HepG2 (cell line): ENCODE results near the gene CARMIL3. TPM values are rescaled to one million over a fixed set of nuclear protein-coding genes. Genes with fewer than 3 reads are reported as not detected.
A peak's percentile ranks its signal among the peaks of the same experiment; 100 is the strongest.

Experiments
- BRF2 ChIP-seq: sonication (generic); formaldehyde crosslinking; IDR thresholded peaks from 2 replicates; pipeline ENCODE4 v1.8.1; 2022; ENCODE audit warnings: mild to moderate bottlenecking, missing genetic modification reagents
- DMTF1 ChIP-seq: sonication (generic); formaldehyde crosslinking; IDR thresholded peaks from 2 replicates; pipeline ENCODE4 v1.4.0; 2020; ENCODE audit warnings: mild to moderate bottlenecking, missing genetic modification reagents
- ELF4 ChIP-seq: sonication (generic); formaldehyde crosslinking; IDR thresholded peaks from 2 replicates; pipeline ENCODE4 v1.5.0; 2020; ENCODE audit warnings: missing genetic modification reagents, mild to moderate bottlenecking, moderate library complexity, borderline replicate concordance
- GATAD1 ChIP-seq: IDR thresholded peaks from 2 replicates; pipeline ENCODE4 v1.6.1; 2016; ENCODE audit warnings: missing genetic modification reagents, missing compliant biosample characterization
- GPBP1L1 ChIP-seq: sonication (generic); formaldehyde crosslinking; IDR thresholded peaks from 2 replicates; pipeline ENCODE4 v1.5.0; 2020; ENCODE audit warnings: mild to moderate bottlenecking, missing genetic modification reagents
- KDM1A ChIP-seq: IDR thresholded peaks from 2 replicates; pipeline ENCODE4 v1.6.1; 2016; ENCODE audit warnings: missing compliant biosample characterization
- KLF6 ChIP-seq: IDR thresholded peaks from 2 replicates; pipeline ENCODE4 v1.8.0; 2016; ENCODE audit warnings: missing biosample characterization, missing genetic modification reagents
- MXD3 ChIP-seq: IDR thresholded peaks from 2 replicates; pipeline ENCODE4 v1.6.1; 2016; ENCODE audit warnings: mild to moderate bottlenecking, missing biosample characterization, missing genetic modification reagents
- NBN ChIP-seq: fragments of 450-650 bp; conservative IDR thresholded peaks from 2 replicates; pipeline ENCODE4 v1.6.1; 2017
- NKX3-1 ChIP-seq: sonication (generic); formaldehyde crosslinking; IDR thresholded peaks from 2 replicates; pipeline ENCODE4 v1.5.0; 2020; ENCODE audit warnings: missing genetic modification reagents
- NPAS2 ChIP-seq: sonication (generic); formaldehyde crosslinking; IDR thresholded peaks from 2 replicates; pipeline ENCODE4 v1.8.0; 2022; ENCODE audit warnings: mild to moderate bottlenecking, missing genetic modification reagents, borderline replicate concordance
- POLR2A ChIP-seq, 2 experiments: IDR thresholded peaks; 2 replicates each; pipeline ENCODE4 v1.6.1; 2011; ENCODE audit warnings: low read depth in 2 of 2, low read length in 2 of 2, mild to moderate bottlenecking in 1 of 2, moderate library complexity in 1 of 2; ENCODE audit not compliant: insufficient read depth in 1 of 2
- RBAK ChIP-seq: sonication (generic); formaldehyde crosslinking; IDR thresholded peaks from 2 replicates; pipeline ENCODE4 v1.5.1; 2020; ENCODE audit warnings: mild to moderate bottlenecking, missing genetic modification reagents
- RCOR2 ChIP-seq: IDR thresholded peaks from 2 replicates; pipeline ENCODE4 v1.6.1; 2016; ENCODE audit warnings: missing biosample characterization, missing genetic modification reagents
- RXRA ChIP-seq: sonication (generic); formaldehyde crosslinking; IDR thresholded peaks from 2 replicates; pipeline ENCODE4 v1.5.1; 2020; ENCODE audit warnings: missing genetic modification reagents
- SOX6 ChIP-seq, 2 experiments: fragments of 450-650 bp in 1 of 2; sonication (generic) in 1 of 2; formaldehyde crosslinking in 1 of 2; IDR thresholded peaks; 2 replicates each; pipeline versions ENCODE4 v1.4.0 to v1.6.1; 2017 to 2020; ENCODE audit warnings: antibody characterized with exemption in 1 of 2, mild to moderate bottlenecking in 1 of 2, missing genetic modification reagents in 1 of 2
- ZBTB34 ChIP-seq: sonication (generic); formaldehyde crosslinking; IDR thresholded peaks from 2 replicates; pipeline ENCODE4 v1.8.0; 2022; ENCODE audit warnings: mild to moderate bottlenecking, missing genetic modification reagents
- ZC3H13 ChIP-seq: sonication (generic); formaldehyde crosslinking; IDR thresholded peaks from 2 replicates; pipeline ENCODE4 v1.8.1; 2023; ENCODE audit warnings: mild to moderate bottlenecking, missing genetic modification reagents, moderate library complexity
- ZFP37 ChIP-seq: sonication (generic); formaldehyde crosslinking; IDR thresholded peaks from 2 replicates; pipeline ENCODE4 v1.4.0; 2020; ENCODE audit warnings: missing genetic modification reagents, borderline replicate concordance
- ZNF556 ChIP-seq: sonication (generic); formaldehyde crosslinking; IDR thresholded peaks from 2 replicates; pipeline ENCODE4 v1.4.0; 2020; ENCODE audit warnings: mild to moderate bottlenecking, missing genetic modification reagents, borderline replicate concordance
- ZNF572 ChIP-seq: sonication (generic); formaldehyde crosslinking; IDR thresholded peaks from 2 replicates; pipeline ENCODE4 v1.5.1; 2020; ENCODE audit warnings: mild to moderate bottlenecking, missing genetic modification reagents
- ZNF652 ChIP-seq: IDR thresholded peaks from 2 replicates; pipeline ENCODE4 v1.6.1; 2016; ENCODE audit warnings: low read depth, borderline replicate concordance
- ZNF780A ChIP-seq: sonication (generic); formaldehyde crosslinking; IDR thresholded peaks from 2 replicates; pipeline ENCODE4 v1.8.0; 2022; ENCODE audit warnings: mild to moderate bottlenecking, missing genetic modification reagents, moderate library complexity
- ZNF878 ChIP-seq: sonication (generic); formaldehyde crosslinking; IDR thresholded peaks from 2 replicates; pipeline ENCODE4 v1.8.1; 2023; ENCODE audit warnings: mild to moderate bottlenecking, missing genetic modification reagents, moderate library complexity
- polyA plus RNA-seq, 8 experiments: library from polyadenylated mRNA; depleted of rRNA in 3 of 8; stranded (reverse) in 7 of 8; unstranded in 1 of 8; fragments of >200 nt; fragmentation: Illumina TruSeq in 4 of 8; extraction: Trizol in 4 of 8; gene quantifications; 2 replicates each; pipeline versions ENCODE4 v1.2.1 to v1.2.3, GENCODE V29; 2011 to 2016; ENCODE audit warnings: low read depth in 4 of 8, missing spikeins in 1 of 8, mixed read lengths in 1 of 8; ENCODE audit not compliant: insufficient read depth in 1 of 8
- total RNA-seq, 5 experiments: library from RNA; depleted of rRNA; stranded (reverse); fragments of >200 nt; fragmentation: Illumina TruSeq; extraction: Trizol; gene quantifications; 2 replicates each; pipeline ENCODE4 v1.2.3, GENCODE V29; 2016; ENCODE audit warnings: low read depth in 1 of 5

The CARMIL3 gene
- total and polyA plus RNA-seq, 2 of the 13 experiments (the other 11 are each of a cell fraction or from before 2014, with no cell fraction given) = 0.27 to 0.55 TPM

- no peak for TF ChIP-seq GPBP1L1 (CRISPR knock-in tag)
- TF ChIP-seq ELF4 = no peak
- no peak for TF ChIP-seq NKX3-1
- TF ChIP-seq RXRA (CRISPR knock-in tag) = peak; percentile 68
- no peak for TF ChIP-seq ZFP37 (CRISPR knock-in tag)
- TF ChIP-seq KDM1A = 0 out of 2 replicates have a peak, but pooled peaks have one; percentile 38
- no peak for TF ChIP-seq NPAS2 (CRISPR knock-in tag)
- TF ChIP-seq DMTF1 = no peak
- TF ChIP-seq BRF2 (CRISPR knock-in tag) = no peak
- TF ChIP-seq ZNF556 (CRISPR knock-in tag) = no peak
- TF ChIP-seq ZBTB34 (CRISPR knock-in tag) = no peak
- no peak for TF ChIP-seq GATAD1
- peak in 1 of 2 experiments; percentile 33; a peak in 1 of 4 replicates for TF ChIP-seq POLR2A (IDR thresholded peaks at IDR 0.05; ENCODE audit: insufficient read depth in 1 of 2, low read depth in 2 of 2, low read length in 2 of 2)
- peak; percentile 90; the same call in 1 of the 2 replicates for TF ChIP-seq MXD3 (CRISPR knock-in tag)
- TF ChIP-seq ZNF878 (CRISPR knock-in tag) = no peak
- TF ChIP-seq NBN = no peak
- no peak for TF ChIP-seq ZNF652 (CRISPR knock-in tag)
- no peak for TF ChIP-seq RCOR2 (CRISPR knock-in tag)
- TF ChIP-seq RBAK (CRISPR knock-in tag) = no peak
- TF ChIP-seq KLF6 (CRISPR knock-in tag) = 0 out of 2 replicates have a peak, but pooled peaks have one; percentile 64
- TF ChIP-seq ZNF780A (CRISPR knock-in tag) = no peak
- TF ChIP-seq ZC3H13 (CRISPR knock-in tag) = no peak
- TF ChIP-seq SOX6 (IDR thresholded peaks at IDR 0.05) = no peak
- TF ChIP-seq SOX6 (CRISPR knock-in tag; IDR thresholded peaks at IDR 0.05) = 0 out of 2 replicates have a peak, but pooled peaks have one; percentile 17
- TF ChIP-seq ZNF572 = 0 out of 2 replicates have a peak, but pooled peaks have one; percentile 18
These were observed 29.3 kb downstream of the CARMIL3 start (continued) for GRCh38 chr14:24080888-24081738.
